ENCODE measurements around the gene MACROD2. TPM values are rescaled to one million over a fixed set of nuclear protein-coding genes. Genes with fewer than 3 reads are reported as not detected.

Gene MACROD2
- total and polyA plus RNA-seq, 2 of the 4 experiments (the other 2 are of a cell fraction), result not detected

- in situ Hi-C loops (cut with MboI; ENCODE audit: low sequenced_read_pairs), result no loop called here
- CTCF ChIA-PET, result no interaction called here
Observed at GRCh38 chr20:15848995-15849610, 1853.8 kb downstream of the MACROD2 start.

More at GRCh38 chr20:15848995-15849610, 1853.8 kb downstream of the MACROD2 start:
- H2AK5ac ChIP-seq (ENCODE audit: low read depth, low read length), result no peak overlapping the region
- no peak overlapping the region for H4K5ac ChIP-seq (ENCODE audit: low read depth, low read length)
- no peak overlapping the region for H2AK9ac ChIP-seq (replicated peaks; ENCODE audit: low read depth, low read length, poor library complexity)
- no peak overlapping the region for H3K14ac ChIP-seq (replicated peaks; ENCODE audit: low read depth, low read length)
- no peak overlapping the region for H3K18ac ChIP-seq (ENCODE audit: low read depth, low read length)
- H2AFZ ChIP-seq (replicated peaks; ENCODE audit: low read length, poor library complexity), result no peak overlapping the region
- no peaks in the 10 kb centered on the region for H3K79me1 ChIP-seq (ENCODE audit: low read depth in 1 of 2, low read length in 2 of 2)
- H3K4me1 ChIP-seq (ENCODE audit: control insufficient read depth, insufficient read depth, low read length), result no peaks in the 10 kb centered on the region
- no peak for ATAC-seq (ENCODE audit: low read depth)
- H2BK20ac ChIP-seq (ENCODE audit: low read depth, low read length), result no peak overlapping the region
- TF ChIP-seq CHD1 (IDR thresholded peaks at IDR 0.05; ENCODE audit: low read depth, low read length), result no peak
- TF ChIP-seq SMC3 (IDR thresholded peaks at IDR 0.05; ENCODE audit: low read depth, low read length), result no peak
- TF ChIP-seq RCOR1 (IDR thresholded peaks at IDR 0.05; ENCODE audit: insufficient replicate concordance, low read length), result no peak
- TF ChIP-seq RAD21 (IDR thresholded peaks at IDR 0.05; ENCODE audit: low read length), result no peak
- no peak for TF ChIP-seq MXI1 (IDR thresholded peaks at IDR 0.05; ENCODE audit: borderline replicate concordance, low read depth, low read length)
- no peak for TF ChIP-seq ELK1 (IDR thresholded peaks at IDR 0.05; ENCODE audit: borderline replicate concordance, low read depth, low read length)
- TF ChIP-seq MAZ (IDR thresholded peaks at IDR 0.05; ENCODE audit: borderline replicate concordance, low read depth, low read length), result no peak
- no peak for TF ChIP-seq NFE2L2 (IDR thresholded peaks at IDR 0.05; ENCODE audit: low read depth, low read length)
- TF ChIP-seq BHLHE40 (IDR thresholded peaks at IDR 0.05; ENCODE audit: low read depth, low read length), result no peak
- no peak for TF ChIP-seq POLR2A (IDR thresholded peaks at IDR 0.05; ENCODE audit: low read depth, low read length)
- no peak for TF ChIP-seq FOS (IDR thresholded peaks at IDR 0.05; ENCODE audit: low read depth, low read length)
- TF ChIP-seq CEBPB (IDR thresholded peaks at IDR 0.05; ENCODE audit: low read depth, low read length), result no peak
- no peak for TF ChIP-seq USF2 (IDR thresholded peaks at IDR 0.05; ENCODE audit: low read depth, low read length)
- no peak for TF ChIP-seq CTCF (conservative IDR thresholded peaks at IDR 0.05; ENCODE audit: low read depth, low read length)
- no peak for TF ChIP-seq MAFK (IDR thresholded peaks at IDR 0.05; ENCODE audit: low read depth, low read length)
- no peaks in the 10 kb centered on the region for H3K36me3 ChIP-seq (ENCODE audit: control insufficient read depth, insufficient read depth, low read length)
- peaks cover 19% of the 10 kb centered on the region for H3K9me3 ChIP-seq (ENCODE audit: control insufficient read depth, insufficient read depth, low read length)
- no peak overlapping the region for H3K4ac ChIP-seq (ENCODE audit: low read depth, low read length)
- no peak overlapping the region for H3K4me3 ChIP-seq (ENCODE audit: insufficient read depth, low read depth, low read length)
- H3K27ac ChIP-seq (ENCODE audit: insufficient read depth, low read length), result no peak overlapping the region
- H4K20me1 ChIP-seq (ENCODE audit: insufficient read depth, low read length), result no peaks in the 10 kb centered on the region
- no peak overlapping the region for H2BK15ac ChIP-seq (ENCODE audit: low read depth, low read length)
- H4K8ac ChIP-seq (ENCODE audit: low read depth in 2 of 2, low read length in 2 of 2), result no peak overlapping the region
- dilution Hi-C loops (cut with HindIII; ENCODE audit: low sequenced_read_pairs, unreplicated experiment) (no loop called here), intact Hi-C loops (cut with micrococcal nuclease) (no loop called here)
- no peak overlapping the region for H4K91ac ChIP-seq (ENCODE audit: insufficient read depth, low read depth, low read length)
- no peak overlapping the region for H2BK120ac ChIP-seq (ENCODE audit: low read depth, low read length)
- 65% methylated on average over 2 of the region's 12 CpGs; no CpG with 5 or more reads in 1 of the 2 experiments for WGBS, 2 experiments (ENCODE audit: extremely low coverage in 2 of 2, insufficient read length in 1 of 2)
- DNase-seq, result no peak
- H3K9me1 ChIP-seq (ENCODE audit: insufficient read depth, low read length), result no peaks in the 10 kb centered on the region
- POLR2A ChIA-PET (ENCODE audit: unreplicated experiment), result no interaction called here
- H3K27me3 ChIP-seq (ENCODE audit: control insufficient read depth, insufficient read depth, low read length), result no peaks in the 10 kb centered on the region
- H3K23ac ChIP-seq (ENCODE audit: low read depth, low read length), result no peak overlapping the region
- no peak overlapping the region for H3K9ac ChIP-seq (ENCODE audit: low read depth, low read length)
- no peak overlapping the region for H3K4me2 ChIP-seq (ENCODE audit: low read depth, low read length)
- H3K56ac ChIP-seq (ENCODE audit: extremely low read depth, insufficient read depth, low read length), result no peak overlapping the region
- H2BK5ac ChIP-seq (ENCODE audit: low read depth, low read length, poor library complexity, severe bottlenecking), result no peak overlapping the region
- no TSS peak for BruUV-seq (replicated peaks)

Data from IMR-90 (cell line).